AG04449 (cell line): Measurements from ENCODE around the gene GRB10.

Experiments used
- CTCF ChIA-PET: fragments of 350-600 bp; formaldehyde crosslinking; extraction: SDS; loops from one replicate; lab custom pipeline; 2021; ENCODE audit warnings: antibody characterized with exemption; lab: Yijun Ruan, JAX
- POLR2A ChIA-PET: fragments of 400-600, 350-600 bp; formaldehyde crosslinking; extraction: SDS; loops from one replicate; lab custom pipeline; 2020; ENCODE audit warnings: antibody characterized with exemption, inconsistent platforms; lab: Yijun Ruan, JAX
- DNase-seq: peaks from one replicate; pipeline ENCODE4 v3.0.0-alpha.2; 2010; ENCODE audit warnings: low read depth, low spot score
- H3K4me3 ChIP-seq: 2 replicates; pipeline ENCODE4 v1.5.1; 2011; ENCODE audit warnings: low read depth, mild to moderate bottlenecking, control low read depth, low read length
- TF ChIP-seq, protein P1 (sequence below): IDR thresholded peaks from one replicate; pipeline ENCODE4 v1.5.1; 2011; ENCODE audit warnings: mild to moderate bottlenecking, moderate library complexity, low read length, control low read depth, inconsistent platforms; ENCODE audit not compliant: insufficient read depth; ENCODE audit errors: missing control alignments

The GRB10 gene

DNA sequence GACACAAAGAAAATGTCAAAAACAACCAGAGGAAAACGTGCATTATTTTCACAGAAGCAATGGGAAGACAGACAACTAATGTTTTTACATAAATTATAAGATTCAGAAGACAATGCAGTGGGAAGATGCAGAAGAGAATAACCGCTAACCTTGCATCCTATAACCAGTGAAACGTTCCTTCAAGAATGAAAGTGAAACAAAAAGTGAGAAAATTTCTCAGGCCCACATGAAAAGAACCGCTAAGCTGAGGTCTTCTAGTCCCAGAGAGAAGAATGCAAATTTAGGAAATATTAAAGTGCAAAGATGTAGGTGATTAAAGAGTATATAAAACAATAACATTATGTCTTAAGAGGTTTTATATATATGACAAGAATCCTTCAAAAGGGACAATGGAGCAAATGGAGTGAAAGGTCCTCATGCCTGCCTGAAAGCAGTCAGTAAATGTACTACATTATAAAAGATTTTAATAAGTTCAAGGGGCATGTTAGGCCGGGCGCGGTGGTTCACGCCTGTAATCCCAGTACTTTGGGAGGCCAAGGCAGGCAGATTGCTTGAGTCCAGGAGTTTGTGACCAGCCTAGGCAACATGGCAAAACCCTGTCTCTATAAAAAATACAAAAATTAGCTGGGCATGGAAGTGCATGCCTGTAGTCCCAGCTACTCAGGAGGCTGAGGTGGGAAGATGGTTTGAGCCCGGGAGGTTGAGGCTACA is 174.3 kb downstream of the GRB10 start:
- POLR2A ChIA-PET: no interaction called here

DNA sequence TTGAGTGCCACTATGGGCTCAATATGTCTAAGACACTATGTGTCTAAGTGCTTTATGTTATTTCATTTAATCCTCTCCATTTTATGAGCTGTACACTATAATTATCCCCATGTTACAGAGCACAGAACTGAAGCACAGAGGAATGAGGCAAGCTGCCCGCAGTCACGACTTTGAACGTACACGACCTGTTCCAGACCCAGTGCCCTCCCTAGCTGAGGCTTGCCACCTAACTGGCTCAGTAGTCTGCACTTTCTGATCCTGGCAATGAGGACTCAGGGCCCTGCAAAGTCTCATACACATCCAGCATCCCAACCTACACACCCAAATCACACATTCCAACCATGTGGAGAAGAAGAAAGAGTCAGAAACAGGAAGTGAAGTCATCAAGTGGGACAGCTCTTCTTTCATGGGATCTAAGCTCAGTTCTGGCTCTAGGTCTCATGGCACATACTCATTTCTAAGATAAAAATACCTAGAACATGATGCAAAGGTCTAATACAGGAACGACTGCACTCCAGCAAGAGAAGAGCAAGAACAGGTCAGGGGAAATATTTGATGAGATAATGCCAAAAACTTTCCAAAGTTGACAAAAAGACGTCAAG is 175.1 kb downstream of the GRB10 start:
- ChIA-PET CTCF (interaction anchor here (0.8 to 1.5 kb wide), 3 partner anchors 10 to 534 kb away, joined by 3 to 5 read pairs (median 3); no protein-coding TSS in a partner anchor), POLR2A (interaction anchor here (1.1 kb wide), 1 partner anchor 413 kb away, joined by 4 read pairs; no protein-coding TSS in a partner anchor)
- H3K4me3 ChIP-seq: no peak overlapping the region
- no peak for DNase-seq
- TF ChIP-seq, protein P1, sequence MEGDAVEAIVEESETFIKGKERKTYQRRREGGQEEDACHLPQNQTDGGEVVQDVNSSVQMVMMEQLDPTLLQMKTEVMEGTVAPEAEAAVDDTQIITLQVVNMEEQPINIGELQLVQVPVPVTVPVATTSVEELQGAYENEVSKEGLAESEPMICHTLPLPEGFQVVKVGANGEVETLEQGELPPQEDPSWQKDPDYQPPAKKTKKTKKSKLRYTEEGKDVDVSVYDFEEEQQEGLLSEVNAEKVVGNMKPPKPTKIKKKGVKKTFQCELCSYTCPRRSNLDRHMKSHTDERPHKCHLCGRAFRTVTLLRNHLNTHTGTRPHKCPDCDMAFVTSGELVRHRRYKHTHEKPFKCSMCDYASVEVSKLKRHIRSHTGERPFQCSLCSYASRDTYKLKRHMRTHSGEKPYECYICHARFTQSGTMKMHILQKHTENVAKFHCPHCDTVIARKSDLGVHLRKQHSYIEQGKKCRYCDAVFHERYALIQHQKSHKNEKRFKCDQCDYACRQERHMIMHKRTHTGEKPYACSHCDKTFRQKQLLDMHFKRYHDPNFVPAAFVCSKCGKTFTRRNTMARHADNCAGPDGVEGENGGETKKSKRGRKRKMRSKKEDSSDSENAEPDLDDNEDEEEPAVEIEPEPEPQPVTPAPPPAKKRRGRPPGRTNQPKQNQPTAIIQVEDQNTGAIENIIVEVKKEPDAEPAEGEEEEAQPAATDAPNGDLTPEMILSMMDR: no peak

More for the DNA sequence above, 174.3 kb downstream of the GRB10 start:
- CTCF ChIA-PET: interaction anchor here (1.0 to 1.7 kb wide), 2 partner anchors 8 to 12 kb away, joined by 3 to 4 read pairs; no protein-coding TSS in a partner anchor
- H3K4me3 ChIP-seq: no peak overlapping the region
- no peak for DNase-seq
- TF ChIP-seq, protein P1: no peak

DNA sequence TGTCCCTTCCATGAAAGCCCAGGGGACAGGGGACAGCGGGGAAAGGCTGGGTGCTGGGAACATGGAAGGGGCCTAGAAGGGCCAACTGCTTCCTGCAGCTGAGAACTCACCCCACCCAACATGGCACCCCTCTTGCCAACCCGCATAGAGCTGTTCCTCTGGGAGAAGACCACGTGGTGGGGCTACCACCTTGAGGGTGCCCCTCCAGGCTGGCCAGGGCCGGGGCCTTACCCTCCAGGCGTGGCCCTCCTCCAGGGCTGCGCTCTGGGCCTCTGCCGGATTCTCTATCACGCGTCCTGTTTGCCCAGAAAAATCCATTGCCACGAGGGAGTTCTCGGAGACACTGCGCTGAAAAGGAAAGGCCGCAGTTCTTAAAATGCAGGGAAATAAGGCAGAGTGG is 177.6 kb downstream of the GRB10 start:
- POLR2A ChIA-PET: no interaction called here
- TF ChIP-seq, protein P1: no peak
- H3K4me3 ChIP-seq: no peak overlapping the region
- CTCF ChIA-PET: interaction anchor here (1.3 kb wide), 1 partner anchor 138 kb away, joined by 4 read pairs; no protein-coding TSS in a partner anchor
- no peak for DNase-seq

DNA sequence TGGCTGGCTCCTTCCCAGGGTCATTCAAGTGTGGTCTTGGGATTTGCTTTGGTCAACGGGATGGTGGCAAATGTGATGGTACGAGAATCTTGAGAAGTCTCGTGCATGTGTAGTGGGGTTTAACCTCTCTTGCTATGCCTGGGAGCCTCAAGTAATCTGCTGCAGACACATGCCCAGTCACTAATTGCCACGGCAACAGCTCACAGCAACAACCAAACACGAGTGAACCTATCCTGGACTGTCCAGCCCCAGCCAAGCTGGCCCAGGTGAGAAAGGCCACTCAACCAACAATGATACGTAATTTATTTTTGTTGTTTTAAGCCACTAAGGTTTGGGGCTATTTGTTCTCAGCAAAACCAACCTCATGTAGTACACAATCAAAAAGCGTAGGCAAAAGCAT is 179.4 kb downstream of the GRB10 start:
- TF ChIP-seq, protein P1: no peak
- DNase-seq: no peak
- no peak overlapping the region for H3K4me3 ChIP-seq
- POLR2A ChIA-PET: no interaction called here
- CTCF ChIA-PET: interaction anchor here (0.9 to 2.0 kb wide), 2 partner anchors 16 to 538 kb away, joined by 3 to 11 read pairs; no protein-coding TSS in a partner anchor

DNA sequence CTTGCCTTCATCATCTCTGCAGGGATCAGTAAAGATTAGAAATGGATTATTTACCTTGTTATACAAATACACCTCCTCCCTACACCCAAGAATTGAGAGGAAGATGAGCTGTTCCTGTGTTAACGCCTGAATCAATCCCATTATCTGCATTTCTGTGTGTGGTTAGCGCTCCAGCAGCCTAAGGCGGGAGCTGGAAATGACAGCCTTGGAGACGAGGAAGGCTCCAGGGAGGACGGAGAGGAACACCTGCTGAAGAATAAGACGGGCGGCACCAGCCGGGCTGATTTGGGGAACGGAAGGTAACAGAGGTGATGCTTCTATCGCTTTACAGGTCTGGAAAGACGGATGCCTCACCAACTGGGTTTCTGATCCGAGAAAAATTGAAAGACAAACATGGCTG is 183.3 kb downstream of the GRB10 start:
- DNase-seq: no peak
- H3K4me3 ChIP-seq: no peak overlapping the region
- TF ChIP-seq, protein P1: no peak
- CTCF ChIA-PET: interaction anchor here (0.9 to 1.2 kb wide), 4 partner anchors 9 to 542 kb away, joined by 3 to 4 read pairs (median 4); no protein-coding TSS in a partner anchor
- POLR2A ChIA-PET: no interaction called here
